ENCODE data around the gene EXOC6B.

EXOC6B gene

DNA sequence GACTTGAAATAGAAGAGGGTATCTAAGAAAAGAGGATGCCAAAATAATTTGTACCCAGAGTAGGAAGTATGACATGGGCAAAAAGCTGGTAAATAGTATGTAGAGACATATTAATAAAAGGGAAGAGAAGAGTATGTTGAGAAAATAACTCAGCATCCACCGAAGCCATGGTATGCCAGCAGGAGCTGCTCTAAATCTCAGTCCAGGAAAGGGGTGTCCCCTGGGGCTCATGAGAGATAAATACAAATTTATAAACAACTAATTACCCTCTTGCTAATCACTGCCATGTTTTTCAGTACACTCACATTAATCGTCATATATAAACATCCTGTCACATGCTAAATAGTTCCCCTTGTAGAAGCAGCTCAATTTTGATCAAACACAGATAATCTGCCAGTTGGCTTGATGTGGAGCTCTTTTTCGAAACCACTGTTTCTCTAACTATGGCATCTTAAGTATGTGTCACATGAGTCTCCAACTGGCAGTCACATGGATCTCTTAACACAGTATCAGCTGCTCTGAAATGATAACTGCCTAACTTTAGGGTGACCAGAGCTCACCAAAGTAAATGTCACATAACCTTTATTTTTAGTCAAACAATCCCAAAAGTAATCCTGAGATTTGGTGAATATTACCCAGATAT, 31.9 kb downstream of the EXOC6B start:
- H3K4me3 ChIP-seq (ENCODE audit: low read depth, low read length), result no peak overlapping the region

DNA sequence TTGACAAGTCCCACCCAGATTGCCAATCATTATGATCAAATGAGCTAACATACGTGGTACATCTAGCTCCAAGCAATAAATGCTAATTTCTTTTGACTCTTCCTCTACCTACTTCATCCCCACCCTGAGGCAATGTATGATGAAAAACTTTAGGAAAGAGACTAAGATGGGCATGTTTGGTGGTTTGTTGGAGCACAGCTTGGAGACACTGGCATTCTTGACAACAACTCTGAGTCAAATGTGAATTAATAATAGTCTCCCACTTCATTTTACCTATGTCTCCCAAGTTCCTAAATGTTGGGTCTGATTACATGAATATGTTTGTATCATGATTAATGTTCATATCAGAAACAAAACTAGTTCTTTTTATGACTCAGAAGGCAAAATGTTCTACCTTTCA, 36.6 kb downstream of the EXOC6B start:
- TF ChIP-seq, protein P1, sequence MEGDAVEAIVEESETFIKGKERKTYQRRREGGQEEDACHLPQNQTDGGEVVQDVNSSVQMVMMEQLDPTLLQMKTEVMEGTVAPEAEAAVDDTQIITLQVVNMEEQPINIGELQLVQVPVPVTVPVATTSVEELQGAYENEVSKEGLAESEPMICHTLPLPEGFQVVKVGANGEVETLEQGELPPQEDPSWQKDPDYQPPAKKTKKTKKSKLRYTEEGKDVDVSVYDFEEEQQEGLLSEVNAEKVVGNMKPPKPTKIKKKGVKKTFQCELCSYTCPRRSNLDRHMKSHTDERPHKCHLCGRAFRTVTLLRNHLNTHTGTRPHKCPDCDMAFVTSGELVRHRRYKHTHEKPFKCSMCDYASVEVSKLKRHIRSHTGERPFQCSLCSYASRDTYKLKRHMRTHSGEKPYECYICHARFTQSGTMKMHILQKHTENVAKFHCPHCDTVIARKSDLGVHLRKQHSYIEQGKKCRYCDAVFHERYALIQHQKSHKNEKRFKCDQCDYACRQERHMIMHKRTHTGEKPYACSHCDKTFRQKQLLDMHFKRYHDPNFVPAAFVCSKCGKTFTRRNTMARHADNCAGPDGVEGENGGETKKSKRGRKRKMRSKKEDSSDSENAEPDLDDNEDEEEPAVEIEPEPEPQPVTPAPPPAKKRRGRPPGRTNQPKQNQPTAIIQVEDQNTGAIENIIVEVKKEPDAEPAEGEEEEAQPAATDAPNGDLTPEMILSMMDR (IDR thresholded peaks at IDR 0.05; ENCODE audit: low read depth, low read length), result no peak
- no peak overlapping the region for H3K4me3 ChIP-seq (ENCODE audit: low read depth, low read length)

More for the DNA sequence above, 31.9 kb downstream of the EXOC6B start:
- TF ChIP-seq, protein P1 (IDR thresholded peaks at IDR 0.05; ENCODE audit: low read depth, low read length), result no peak

DNA sequence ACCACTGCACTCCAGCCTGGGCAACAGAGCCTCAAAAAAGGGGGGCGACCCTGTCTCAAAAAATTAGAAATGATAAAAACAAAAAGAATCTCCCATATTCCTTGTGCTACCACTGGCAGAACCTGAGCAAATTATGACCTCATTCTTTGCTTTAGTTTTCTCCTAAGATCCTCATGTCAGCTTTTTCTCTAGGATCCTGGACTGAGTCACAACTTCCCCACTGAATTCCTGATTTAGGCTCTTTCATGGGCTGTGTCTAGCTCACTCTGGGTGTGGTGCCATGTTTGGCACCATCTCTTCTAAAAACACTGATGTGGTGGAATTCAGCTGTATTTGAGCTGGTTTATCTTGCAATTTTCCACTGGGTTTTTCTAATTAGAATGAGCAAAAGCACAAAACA, 37.1 kb downstream of the EXOC6B start:
- TF ChIP-seq, protein P1 (IDR thresholded peaks at IDR 0.05; ENCODE audit: low read depth, low read length), result no peak

DNA sequence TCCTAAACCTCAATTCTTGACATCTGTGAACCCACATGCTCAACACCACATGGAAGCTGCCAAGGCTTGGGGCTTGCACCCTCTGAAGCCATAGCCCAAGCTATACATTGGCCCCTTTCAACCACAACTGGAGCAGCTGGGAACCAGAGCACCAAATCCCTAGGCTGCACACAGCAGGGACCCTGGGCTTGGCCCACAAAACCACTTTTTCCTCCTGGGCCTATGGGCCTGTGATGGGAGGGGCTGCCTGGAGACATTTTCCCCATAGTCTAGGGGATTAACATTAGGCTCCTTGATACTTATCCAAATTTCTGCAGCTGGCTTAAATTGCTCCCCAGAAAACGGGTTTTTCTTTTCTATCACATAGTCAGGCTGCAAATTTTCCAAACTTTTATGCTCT, 40.3 kb downstream of the EXOC6B start:
- TF ChIP-seq, protein P1 (IDR thresholded peaks at IDR 0.05; ENCODE audit: low read depth, low read length), result no peak
- no peak overlapping the region for H3K4me3 ChIP-seq (ENCODE audit: low read depth, low read length)

More for the DNA sequence above, 37.1 kb downstream of the EXOC6B start:
- H3K4me3 ChIP-seq (ENCODE audit: low read depth, low read length), result no peak overlapping the region

DNA sequence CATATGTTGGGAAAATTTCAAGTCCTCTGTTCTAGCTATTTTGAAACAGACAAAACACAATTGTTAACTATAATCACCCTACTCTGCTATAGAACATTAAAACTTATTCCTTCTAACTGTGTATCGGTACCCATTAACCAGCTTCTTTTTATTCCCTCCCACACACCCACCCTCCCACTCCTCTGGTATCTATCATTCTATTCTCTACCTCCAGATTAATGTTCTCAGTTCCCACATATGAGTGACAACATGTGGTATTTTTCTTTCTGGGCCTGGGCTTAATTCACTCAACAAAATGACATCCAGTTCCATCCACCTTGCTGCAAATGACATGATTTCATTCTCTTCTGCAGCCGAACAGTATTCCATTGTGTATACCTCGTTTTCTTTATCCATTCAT, 43.3 kb downstream of the EXOC6B start:
- H3K4me3 ChIP-seq (ENCODE audit: low read depth, low read length), result no peak overlapping the region
- TF ChIP-seq, protein P1 (IDR thresholded peaks at IDR 0.05; ENCODE audit: low read depth, low read length), result no peak

DNA sequence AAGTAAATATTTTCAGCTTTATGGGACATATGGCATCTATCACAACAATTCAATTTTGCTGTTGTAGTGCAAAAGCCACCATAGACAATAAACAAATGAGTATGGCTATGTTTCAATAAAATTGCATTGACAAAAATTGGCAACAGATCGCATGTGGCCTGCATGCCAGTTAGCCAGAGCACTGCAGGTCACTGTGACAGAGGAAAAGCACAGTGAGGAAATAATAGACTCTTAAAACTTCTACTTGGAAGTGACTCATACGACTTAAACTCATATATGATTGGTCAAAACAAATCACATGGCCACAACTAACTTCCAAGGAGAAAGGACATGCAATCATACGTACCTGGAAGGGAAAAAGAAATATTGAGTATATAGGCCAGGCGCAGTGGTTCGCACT, 44.4 kb downstream of the EXOC6B start:
- TF ChIP-seq, protein P1 (IDR thresholded peaks at IDR 0.05; ENCODE audit: low read depth, low read length), result no peak
- H3K4me3 ChIP-seq (ENCODE audit: low read depth, low read length), result no peak overlapping the region

DNA sequence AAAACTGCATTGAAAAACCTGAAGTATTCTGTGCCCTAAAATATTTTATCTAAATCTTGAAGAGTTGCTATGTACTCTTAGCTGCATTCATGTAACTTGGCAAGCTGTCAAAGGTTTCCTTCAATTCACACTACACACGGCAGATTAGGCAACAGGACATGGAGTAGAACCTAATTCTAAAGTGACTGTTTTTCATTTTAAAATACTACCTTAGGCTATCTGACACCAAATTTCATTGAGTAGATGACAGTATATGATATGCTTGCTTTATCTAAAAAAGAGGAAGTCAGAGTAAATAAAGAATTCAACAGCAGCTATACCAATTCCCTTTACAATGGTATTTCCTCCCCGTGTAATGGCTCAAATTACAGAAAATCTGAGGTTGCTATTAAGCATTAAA, 45.4 kb downstream of the EXOC6B start:
- H3K4me3 ChIP-seq (ENCODE audit: low read depth, low read length), result no peak overlapping the region
- TF ChIP-seq, protein P1 (IDR thresholded peaks at IDR 0.05; ENCODE audit: low read depth, low read length), result no peak

Measured in WI38 (cell line).